Endothelial cell of umbilical vein (primary cell): ENCODE results near the gene ALKBH8. TPM values are rescaled to one million over a fixed set of nuclear protein-coding genes. Genes with fewer than 3 reads are reported as not detected.

Experiments
- BruUV-seq: library from RNA; stranded (reverse); fragments of 400-500 nt; replicated peaks from 2 replicates; lab custom pipeline; 2021; lab: Mats Ljungman, UMichigan
- CTCF ChIA-PET: fragments of 300-600, 350-600 bp; sonication (Branson Sonifier 250); formaldehyde crosslinking; loops from one replicate; lab custom pipeline; 2021; ENCODE audit warnings: antibody characterized with exemption, inconsistent platforms; lab: Charles Lee
- POLR2A ChIA-PET: fragments of 300-600, 350-600 bp; sonication (Branson Sonifier 250); formaldehyde crosslinking; loops from one replicate; lab custom pipeline; 2021; ENCODE audit warnings: antibody characterized with exemption, inconsistent platforms; lab: Charles Lee
- DNase-seq: peaks from one replicate; pipeline ENCODE4 v3.0.0-alpha.2; 2011; ENCODE audit warnings: low read depth, low spot score
- FAIRE-seq: peaks from 2 replicates; lab custom pipeline; 2011; peaks lifted over from hg19 to GRCh38; lab: Jason Lieb, UNC
- H2AFZ ChIP-seq: 2 replicates; pipeline ENCODE4 v1.6.0; 2012; ENCODE audit warnings: low read depth, low read length, control low read depth, inconsistent platforms
- H3K27ac ChIP-seq: 2 replicates; pipeline ENCODE4 v1.5.1; 2011; ENCODE audit warnings: low read depth, mild to moderate bottlenecking, control low read depth, low read length, moderate library complexity; ENCODE audit not compliant: insufficient read depth
- H3K27me3 ChIP-seq, 2 experiments: 2 replicates each; pipeline versions ENCODE4 v1.6.0 to v1.6.1; 2011; ENCODE audit warnings: low read length in 2 of 2, mixed read lengths in 1 of 2; ENCODE audit not compliant: control insufficient read depth in 2 of 2, insufficient read depth in 2 of 2
- H3K36me3 ChIP-seq, 2 experiments: 2 replicates in 1 of 2; 3 replicates in 1 of 2; pipeline ENCODE4 v1.5.1; 2011; ENCODE audit warnings: low read length in 2 of 2, mild to moderate bottlenecking in 1 of 2, moderate library complexity in 1 of 2; ENCODE audit not compliant: control insufficient read depth in 2 of 2, insufficient read depth in 2 of 2; ENCODE audit errors: extremely low read depth in 1 of 2
- H3K4me1 ChIP-seq: 3 replicates; pipeline ENCODE4 v1.5.1; 2011; ENCODE audit warnings: mild to moderate bottlenecking, low read length; ENCODE audit not compliant: control insufficient read depth, insufficient read depth; ENCODE audit errors: extremely low read depth
- H3K4me2 ChIP-seq: 2 replicates; pipeline ENCODE4 v1.6.1; 2011; ENCODE audit warnings: low read length, control low read depth, mixed read lengths; ENCODE audit not compliant: insufficient read depth
- H3K4me3 ChIP-seq, 3 experiments: fragments of 200-600 bp in 1 of 3; sonication (generic), shearing (Covaris generic) in 1 of 3; replicated peaks in 1 of 3; 2 replicates each; pipeline ENCODE4 v1.5.1; 2011 to 2016; ENCODE audit warnings: control low read depth in 3 of 3, low read length in 3 of 3, mild to moderate bottlenecking in 2 of 3, inconsistent platforms in 1 of 3, low read depth in 1 of 3, moderate library complexity in 1 of 3; ENCODE audit not compliant: insufficient read depth in 1 of 3
- H3K79me2 ChIP-seq: 2 replicates; pipeline ENCODE4 v1.6.0; 2012; ENCODE audit warnings: low read length, inconsistent platforms; ENCODE audit not compliant: control insufficient read depth, insufficient read depth
- H3K9ac ChIP-seq: replicated peaks from 2 replicates; pipeline ENCODE3; 2011; ENCODE audit warnings: low read length, control low read depth; ENCODE audit not compliant: insufficient read depth; ENCODE audit errors: extremely low read depth
- H3K9me1 ChIP-seq: replicated peaks from 3 replicates; pipeline ENCODE4 v1.6.0; 2011; ENCODE audit warnings: mild to moderate bottlenecking, low read length; ENCODE audit not compliant: control insufficient read depth, insufficient read depth; ENCODE audit errors: extremely low read depth
- H3K9me3 ChIP-seq: replicated peaks from 2 replicates; pipeline ENCODE4 v1.5.1; 2012; ENCODE audit warnings: low read length, inconsistent platforms; ENCODE audit not compliant: control insufficient read depth, insufficient read depth
- H4K20me1 ChIP-seq: replicated peaks from 2 replicates; pipeline ENCODE3; 2011; ENCODE audit warnings: mild to moderate bottlenecking, low read length; ENCODE audit not compliant: control insufficient read depth, insufficient read depth; ENCODE audit errors: extremely low read depth
- CTCF ChIP-seq, 2 donors: IDR thresholded peaks; 1 replicate in 1 of 2; 2 replicates in 1 of 2; pipeline ENCODE4 v1.5.1; 2011; ENCODE audit warnings: low read length in 2 of 2, mild to moderate bottlenecking in 2 of 2, moderate library complexity in 2 of 2, control low read depth in 1 of 2, inconsistent platforms in 1 of 2, low read depth in 1 of 2; ENCODE audit not compliant: insufficient read depth in 1 of 2; ENCODE audit errors: extremely low read depth in 1 of 2
- EZH2 ChIP-seq: IDR thresholded peaks from 2 replicates; pipeline ENCODE4 v1.6.1; 2012; ENCODE audit warnings: borderline replicate concordance, low read depth, mild to moderate bottlenecking, moderate library complexity, low read length, inconsistent platforms; ENCODE audit not compliant: severe bottlenecking
- FOS ChIP-seq: IDR thresholded peaks from 2 replicates; pipeline ENCODE4 v1.6.1; 2011; ENCODE audit warnings: mild to moderate bottlenecking, low read length, moderate library complexity, borderline replicate concordance; ENCODE audit not compliant: insufficient read depth
- GATA2 ChIP-seq: IDR thresholded peaks from 2 replicates; pipeline ENCODE4 v1.7.0; 2011; ENCODE audit warnings: low read depth, mild to moderate bottlenecking, moderate library complexity, mixed read lengths, low read length; ENCODE audit not compliant: insufficient read length, insufficient read depth
- JUN ChIP-seq: IDR thresholded peaks from 2 replicates; pipeline ENCODE4 v1.6.1; 2011; ENCODE audit warnings: borderline replicate concordance, low read depth; ENCODE audit not compliant: insufficient read length, insufficient read depth
- MAX ChIP-seq: IDR thresholded peaks from 2 replicates; pipeline ENCODE4 v1.6.1; 2011; ENCODE audit not compliant: insufficient read depth, insufficient read length
- MYC ChIP-seq: IDR thresholded peaks from one replicate; pipeline ENCODE4 v1.6.1; 2011; ENCODE audit warnings: mild to moderate bottlenecking, low read depth, low read length
- POLR2A ChIP-seq: IDR thresholded peaks from 2 replicates; pipeline ENCODE4 v1.6.1; 2012; ENCODE audit warnings: low read depth, mild to moderate bottlenecking, control low read depth, low read length
- POLR2AphosphoS5 ChIP-seq: IDR thresholded peaks from 2 replicates; pipeline ENCODE4 v1.6.1; 2012; ENCODE audit warnings: low read depth, mild to moderate bottlenecking, control low read depth, low read length, moderate library complexity; ENCODE audit not compliant: insufficient read depth
- dilution Hi-C: fragments of 300-500 bp; cut with MboI; formaldehyde crosslinking; loops from one replicate; pipeline ENCODE4 v1.15.0; 2019; ENCODE audit warnings: low sequenced_read_pairs; ENCODE audit not compliant: extremely low pct_ligation_motif_present
- intact Hi-C: fragments of 100-400 bp; cut with micrococcal nuclease; formaldehyde crosslinking; loops from one replicate; pipeline ENCODE4 v1.10.0; 2022
- polyA plus RNA-seq, 4 experiments: library from polyadenylated mRNA; depleted of rRNA in 3 of 4; stranded (reverse) in 3 of 4; unstranded in 1 of 4; fragments of >200 nt; gene quantifications; 2 replicates each; pipeline versions ENCODE4 v1.2.1 to v1.2.3, GENCODE V29; 2011 to 2012; ENCODE audit warnings: missing spikeins in 1 of 4
- total RNA-seq: library from RNA; stranded (reverse); gene quantifications from 2 replicates; pipeline ENCODE4 v1.2.3, GENCODE V29; 2021

The ALKBH8 gene
- total and polyA plus RNA-seq, 2 donors (not counting 3 experiments of a cell fraction or from before 2014, with no cell fraction given): 2.6 to 10.2 TPM

- Histone ChIP-seq H3K79me2 (no peaks in the 10 kb centered on the region), H3K4me1 (peaks cover 22% of the 10 kb centered on the region), H3K9me1 (no peaks in the 10 kb centered on the region), H3K27ac (no peak overlapping the region), H4K20me1 (no peaks in the 10 kb centered on the region), H3K9ac (no peak overlapping the region), H3K9me3 (no peaks in the 10 kb centered on the region), H3K27me3 (no peaks in the 10 kb centered on the region), H3K36me3 (no peaks in the 10 kb centered on the region), H3K4me2 (no peak overlapping the region), H3K4me3 (no peak overlapping the region), H2AFZ (no peak overlapping the region)
- FAIRE-seq (no peak), DNase-seq (no peak)
- intact Hi-C loops: no loop called here
- ChIA-PET POLR2A (interaction anchor here (0.6 kb wide), 1 partner anchor 126 kb away, joined by 5 read pairs; no protein-coding TSS in a partner anchor), CTCF (interaction anchor here (1.4 to 3.8 kb wide), 3 partner anchors 14 to 84 kb away, joined by 4 to 14 read pairs (median 11); no protein-coding TSS in a partner anchor)
- dilution Hi-C loops: no loop called here
- BruUV-seq: no TSS peak
- TF ChIP-seq FOS: no peak
- no peak for TF ChIP-seq EZH2
- TF ChIP-seq JUN: no peak
- no peak for TF ChIP-seq MYC
- TF ChIP-seq GATA2: no peak
- no peak for TF ChIP-seq POLR2AphosphoS5
- TF ChIP-seq CTCF (IDR thresholded peaks at IDR 0.05; ENCODE audit: extremely low read depth in 1 of 2, insufficient read depth in 1 of 2, low read depth in 1 of 2, low read length in 2 of 2): no peak
- no peak for TF ChIP-seq MAX
- TF ChIP-seq POLR2A: no peak
These were observed 39.8 kb upstream of the ALKBH8 start for GRCh38 chr11:107605061-107606006.
